K562 (cell line): ENCODE results near the gene NECTIN3. TPM values are rescaled to one million over a fixed set of nuclear protein-coding genes. Genes with fewer than 3 reads are reported as not detected.

ENCODE experiments used
- ATAC-seq: fragments of 200-7000 bp; cut with Tn5 transposase; 3 replicates; pipeline ENCODE4 v1.9.1; 2020; ENCODE audit warnings: moderate library complexity
- BruUV-seq: library from RNA; stranded (reverse); fragments of 400-500 nt; replicated peaks from 2 replicates; lab custom pipeline; 2021; lab: Mats Ljungman, UMichigan
- CTCF ChIA-PET: fragments of 300-600 bp; formaldehyde crosslinking; extraction: SDS; loops from one replicate; lab custom pipeline; 2021; ENCODE audit warnings: low intra/inter-chr PET ratio; lab: Yijun Ruan, JAX
- POLR2A ChIA-PET: fragments of 300-600, 350-650 bp; sonication (Branson Sonifier 250); formaldehyde crosslinking; extraction: SDS; loops from one replicate; lab custom pipeline; 2021; ENCODE audit warnings: antibody characterized with exemption, inconsistent platforms; lab: Yijun Ruan, JAX
- DNase-seq, 4 experiments: peaks; one replicate each; pipeline versions ENCODE4 v3.0.0 to v3.0.0-alpha.2; 2011 to 2018; ENCODE audit warnings: low spot score in 3 of 4, mixed read lengths in 3 of 4; ENCODE audit errors: extremely low read depth in 1 of 4
- FAIRE-seq: peaks from 2 replicates; lab custom pipeline; 2011; peaks lifted over from hg19 to GRCh38; lab: Jason Lieb, UNC
- H2AFZ ChIP-seq: 2 replicates; pipeline ENCODE4 v1.6.0; 2011; ENCODE audit warnings: low read depth, low read length, control low read depth, inconsistent platforms
- H3K27ac ChIP-seq: fragments of 200-600 bp; 3 replicates; pipeline ENCODE4 v1.8.0; 2011; ENCODE audit warnings: low read depth, mild to moderate bottlenecking, control low read depth, inconsistent platforms, low read length, moderate library complexity, mixed read lengths; ENCODE audit errors: extremely low read depth
- H3K27me3 ChIP-seq, 2 experiments: fragments of 300-600 bp in 1 of 2; 2 replicates in 1 of 2; 3 replicates in 1 of 2; pipeline versions ENCODE4 v1.6.0 to v1.8.0; 2011; ENCODE audit warnings: inconsistent platforms in 2 of 2, low read length in 2 of 2, mild to moderate bottlenecking in 1 of 2, mixed read lengths in 1 of 2, moderate library complexity in 1 of 2; ENCODE audit not compliant: control insufficient read depth in 2 of 2, insufficient read depth in 2 of 2
- H3K36me3 ChIP-seq: fragments of 300-600 bp; 3 replicates; pipeline ENCODE4 v1.8.0; 2011; ENCODE audit warnings: mild to moderate bottlenecking, low read length, inconsistent platforms; ENCODE audit not compliant: control insufficient read depth, insufficient read depth
- H3K4me1 ChIP-seq, 2 experiments: fragments of 200-600 bp in 1 of 2; replicated peaks in 1 of 2; 2 replicates in 1 of 2; 3 replicates in 1 of 2; pipeline versions ENCODE4 v1.5.1 to v1.8.0; 2011; ENCODE audit warnings: inconsistent platforms in 2 of 2, low read length in 2 of 2, mild to moderate bottlenecking in 1 of 2, mixed read lengths in 1 of 2, moderate library complexity in 1 of 2; ENCODE audit not compliant: control insufficient read depth in 2 of 2, insufficient read depth in 2 of 2
- H3K4me2 ChIP-seq: 2 replicates; pipeline ENCODE4 v1.6.1; 2011; ENCODE audit warnings: low read length, control low read depth, inconsistent platforms, mixed read lengths; ENCODE audit not compliant: insufficient read depth
- H3K4me3 ChIP-seq: fragments of 200-600 bp; sonication (generic), shearing (Covaris generic); 2 replicates; pipeline ENCODE4 v1.5.1; 2016; ENCODE audit warnings: control low read depth, inconsistent platforms
- H3K79me2 ChIP-seq: fragments of 200-600 bp; 3 replicates; pipeline ENCODE4 v1.8.0; 2011; ENCODE audit warnings: low read length, inconsistent platforms; ENCODE audit not compliant: control insufficient read depth, insufficient read depth
- H3K9ac ChIP-seq, 2 experiments: 2 replicates each; pipeline versions ENCODE4 v1.6.0 to v1.6.1; 2011; ENCODE audit warnings: low read depth in 2 of 2, low read length in 2 of 2, control low read depth in 1 of 2, inconsistent platforms in 1 of 2, mild to moderate bottlenecking in 1 of 2, mixed read lengths in 1 of 2; ENCODE audit not compliant: insufficient read depth in 1 of 2
- H3K9me1 ChIP-seq: one replicate; pipeline ENCODE4 v1.6.0; 2011; ENCODE audit warnings: inconsistent platforms, mild to moderate bottlenecking, low read length, moderate library complexity; ENCODE audit not compliant: control insufficient read depth, insufficient read depth
- H3K9me3 ChIP-seq: replicated peaks from 2 replicates; pipeline ENCODE4 v1.5.1; 2011; ENCODE audit warnings: low read depth, low read length, inconsistent platforms; ENCODE audit not compliant: control insufficient read depth, insufficient read depth
- H4K20me1 ChIP-seq: replicated peaks from 2 replicates; pipeline ENCODE4 v1.6.1; 2011; ENCODE audit warnings: low read length, inconsistent platforms, mixed read lengths; ENCODE audit not compliant: control insufficient read depth, insufficient read depth
- CC2D1A ChIP-seq: fragments of 450-650 bp; IDR thresholded peaks from 2 replicates; pipeline ENCODE4 v1.6.1; 2017; ENCODE audit warnings: mild to moderate bottlenecking
- CSDE1 ChIP-seq, 2 experiments: fragments of 450-650 bp; IDR thresholded peaks; 2 replicates each; pipeline ENCODE4 v1.6.1; 2016; ENCODE audit warnings: mild to moderate bottlenecking in 1 of 2
- E2F4 ChIP-seq: sonication (generic); formaldehyde crosslinking; IDR thresholded peaks from 2 replicates; pipeline ENCODE4 v1.8.0; 2022; ENCODE audit warnings: mild to moderate bottlenecking, low read depth, missing genetic modification reagents
- FOXM1 ChIP-seq, 2 experiments: fragments of 450-650 bp in 1 of 2; sonication (generic) in 1 of 2; formaldehyde crosslinking in 1 of 2; IDR thresholded peaks; 2 replicates each; pipeline versions ENCODE4 v1.6.1 to v1.9.0; 2017 to 2022; ENCODE audit warnings: low read depth in 2 of 2, mild to moderate bottlenecking in 2 of 2, missing genetic modification reagents in 1 of 2, moderate library complexity in 1 of 2
- HDAC3 ChIP-seq: fragments of 450-650 bp; IDR thresholded peaks from 2 replicates; pipeline ENCODE4 v1.6.1; 2018; ENCODE audit warnings: borderline replicate concordance, mild to moderate bottlenecking, moderate library complexity; ENCODE audit not compliant: partially characterized antibody
- HIVEP1 ChIP-seq: fragments of 250-450 bp; sonication (Bioruptor Pico); IDR thresholded peaks from 2 replicates; pipeline ENCODE4 v1.4.0; 2020; ENCODE audit warnings: mild to moderate bottlenecking
- JUN ChIP-seq, 2 experiments: sonication (generic) in 1 of 2; formaldehyde crosslinking in 1 of 2; IDR thresholded peaks; 2 replicates each; pipeline versions ENCODE4 v1.6.1 to v1.8.0; 2012 to 2022; ENCODE audit warnings: borderline replicate concordance in 2 of 2, mild to moderate bottlenecking in 2 of 2, improper control_type of control experiment in 1 of 2, low read depth in 1 of 2, low read length in 1 of 2, missing genetic modification reagents in 1 of 2
- MIER1 ChIP-seq: fragments of 450-650 bp; IDR thresholded peaks from 2 replicates; pipeline ENCODE4 v1.6.1; 2016; ENCODE audit warnings: antibody characterized with exemption, mild to moderate bottlenecking, low read depth
- NCOA1 ChIP-seq: fragments of 450-650 bp; IDR thresholded peaks from 2 replicates; pipeline ENCODE4 v1.6.1; 2016; ENCODE audit warnings: low read depth
- NFE2 ChIP-seq: IDR thresholded peaks from 2 replicates; pipeline ENCODE4 v1.6.1; 2014; ENCODE audit warnings: antibody characterized with exemption, low read depth
- RFX7 ChIP-seq: fragments of 250-450 bp; sonication (Bioruptor Pico); IDR thresholded peaks from 2 replicates; pipeline ENCODE4 v1.5.1; 2021; ENCODE audit warnings: mild to moderate bottlenecking
- RUNX1 ChIP-seq: sonication (generic); IDR thresholded peaks from 2 replicates; pipeline ENCODE4 v1.6.1; 2016; ENCODE audit warnings: antibody characterized with exemption, low read depth
- THAP12 ChIP-seq: fragments of 250-450 bp; sonication (Bioruptor Pico); IDR thresholded peaks from 2 replicates; pipeline ENCODE4 v1.9.0; 2021; ENCODE audit warnings: mild to moderate bottlenecking, inconsistent platforms
- XRCC3 ChIP-seq: fragments of 450-650 bp; IDR thresholded peaks from 2 replicates; pipeline ENCODE4 v1.6.1; 2017; ENCODE audit warnings: mild to moderate bottlenecking, moderate library complexity
- ZBTB26 ChIP-seq: fragments of 450-650 bp; formaldehyde crosslinking; IDR thresholded peaks from 2 replicates; pipeline ENCODE4 v1.4.0; 2022; ENCODE audit warnings: missing genetic modification characterization
- ZNF408 ChIP-seq: fragments of 250-450 bp; sonication (Bioruptor Pico); IDR thresholded peaks from 2 replicates; pipeline ENCODE4 v1.4.0; 2020; ENCODE audit warnings: low read depth, mild to moderate bottlenecking, moderate library complexity
- WGBS: fragments of 100-300 bp; shearing (Covaris generic); methylation state at CpG from one replicate; pipeline ENCODE4 v1.1.6; 2016; ENCODE audit warnings: low coverage, mixed read lengths; ENCODE audit not compliant: insufficient coverage; ENCODE audit errors: missing lambda C conversion rate; 5-methylcytosine and 5-hydroxymethylcytosine counted together
- in situ Hi-C: fragments of 300-500 bp; cut with MboI; formaldehyde crosslinking; loops from 4 replicates; pipeline ENCODE4 v1.15.0; 2018; ENCODE audit warnings: inconsistent platforms, mixed read lengths
- intact Hi-C: fragments of 100-400 bp; cut with micrococcal nuclease; formaldehyde crosslinking; loops from 2 replicates; pipeline ENCODE4 v1.14.2; 2022
- polyA plus RNA-seq, 8 experiments: library from polyadenylated mRNA; depleted of rRNA in 4 of 8; stranded (reverse) in 5 of 8; unstranded in 3 of 8; fragments of >200 nt; fragmentation: Nextera tagmentation in 2 of 8; fragmentation: Illumina TruSeq in 1 of 8; extraction: Ambion mirVana in 2 of 8; extraction: Trizol in 1 of 8; gene quantifications; 2 replicates each; pipeline versions ENCODE4 v1.2.1 to v1.2.3, GENCODE V29; 2011 to 2014; ENCODE audit warnings: inconsistent platforms in 1 of 8, missing spikeins in 1 of 8
- total RNA-seq, 7 experiments: library from RNA; depleted of rRNA in 6 of 7; stranded (reverse); fragments of >200 nt in 6 of 7; fragmentation: Illumina TruSeq in 2 of 7; extraction: Trizol in 2 of 7; gene quantifications; 2 replicates each; pipeline versions ENCODE4 v1.2.1 to v1.2.3, GENCODE V29; 2011 to 2021; ENCODE audit warnings: low replicate concordance in 1 of 7
- TF ChIP-seq, protein P1 (sequence below): sonication (generic); formaldehyde crosslinking; IDR thresholded peaks from 2 replicates; pipeline ENCODE4 v1.8.1; 2022; ENCODE audit warnings: missing genetic modification reagents

NECTIN3 gene
- total and polyA plus RNA-seq, 9 of the 15 experiments (the other 6 are each of a cell fraction or from before 2014, with no cell fraction given) = 0.16 TPM; not detected in 8

DNA sequence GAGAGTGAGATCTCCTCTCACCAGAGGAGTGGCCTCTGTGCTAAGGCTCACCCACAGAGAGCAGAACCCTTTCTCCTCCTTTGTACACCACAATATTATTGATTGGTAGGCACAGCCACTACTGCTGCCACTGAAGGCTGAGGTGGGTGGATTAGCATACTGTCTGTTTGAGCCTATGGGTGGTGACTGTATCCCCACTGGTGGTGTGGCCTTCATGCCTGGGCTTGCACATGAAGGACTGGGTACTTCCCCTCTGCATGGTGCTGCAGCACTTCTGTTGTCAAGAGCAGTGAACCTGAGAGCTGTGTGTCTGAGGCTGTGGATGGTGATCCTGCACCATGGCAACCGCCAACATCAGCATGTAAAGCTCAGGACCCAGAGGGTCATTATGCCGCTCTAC is 35.7 kb upstream of the NECTIN3 start (continued):
- TF ChIP-seq THAP12 (CRISPR knock-in tag) (no peak), CSDE1 (IDR thresholded peaks at IDR 0.05) (no peak), E2F4 (CRISPR knock-in tag) (no peak), NCOA1 (no peak), ZNF408 (no peak), MIER1 (no peak), HIVEP1 (CRISPR knock-in tag) (no peak)

GRCh38 chr3:111040959-111041358 is 30.7 kb upstream of the NECTIN3 start:
- no peaks in the 10 kb centered on the region for H3K4me1 ChIP-seq
- ATAC-seq (no peak), DNase-seq (no peak), FAIRE-seq (no peak)
- no TSS peak for BruUV-seq
- no peaks in the 10 kb centered on the region for H3K79me2 ChIP-seq
- intact Hi-C loops (no loop called here), in situ Hi-C loops (no loop called here)
- ChIA-PET POLR2A (interaction anchor here (0.6 kb wide), 1 partner anchor 635 kb away, joined by 3 read pairs; no protein-coding TSS in a partner anchor), CTCF (no interaction called here)
- no peaks in the 10 kb centered on the region for H3K36me3 ChIP-seq
- no peaks in the 10 kb centered on the region for H3K9me3 ChIP-seq
- 0% methylated on average over 2 of the region's 2 CpGs for WGBS
- no peaks in the 10 kb centered on the region for H4K20me1 ChIP-seq
- no peak overlapping the region for H2AFZ ChIP-seq
- H3K27me3 ChIP-seq = no peaks in the 10 kb centered on the region
- no peak overlapping the region for H3K4me2 ChIP-seq
- H3K9me1 ChIP-seq = no peaks in the 10 kb centered on the region
- no peak overlapping the region for H3K4me3 ChIP-seq
- no peak overlapping the region for H3K27ac ChIP-seq
- no peak overlapping the region for H3K9ac ChIP-seq
- TF ChIP-seq FOXM1 (IDR thresholded peaks at IDR 0.05; ENCODE audit: low read depth) (no peak), FOXM1 (CRISPR knock-in tag; IDR thresholded peaks at IDR 0.05; ENCODE audit: low read depth) (no peak), RUNX1 (no peak), RFX7 (no peak), ZBTB26 (CRISPR knock-in tag) (no peak), CC2D1A (no peak), HDAC3 (no peak), JUN (IDR thresholded peaks at IDR 0.05; ENCODE audit: borderline replicate concordance, low read depth, low read length) (no peak), JUN (CRISPR knock-in tag; IDR thresholded peaks at IDR 0.05; ENCODE audit: borderline replicate concordance) (no peak), XRCC3 (no peak), NFE2 (no peak)
- TF ChIP-seq, protein P1, sequence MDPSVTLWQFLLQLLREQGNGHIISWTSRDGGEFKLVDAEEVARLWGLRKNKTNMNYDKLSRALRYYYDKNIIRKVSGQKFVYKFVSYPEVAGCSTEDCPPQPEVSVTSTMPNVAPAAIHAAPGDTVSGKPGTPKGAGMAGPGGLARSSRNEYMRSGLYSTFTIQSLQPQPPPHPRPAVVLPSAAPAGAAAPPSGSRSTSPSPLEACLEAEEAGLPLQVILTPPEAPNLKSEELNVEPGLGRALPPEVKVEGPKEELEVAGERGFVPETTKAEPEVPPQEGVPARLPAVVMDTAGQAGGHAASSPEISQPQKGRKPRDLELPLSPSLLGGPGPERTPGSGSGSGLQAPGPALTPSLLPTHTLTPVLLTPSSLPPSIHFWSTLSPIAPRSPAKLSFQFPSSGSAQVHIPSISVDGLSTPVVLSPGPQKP = no peak
